Mesendoderm (in vitro differentiated cells): Measurements from ENCODE around the gene TSPAN15.
"Not testable (repeated sequence)": the region's sequence is repeated elsewhere in the genome, so short reads cannot be mapped to it uniquely, and the experiment has no call there.

Experiments
- DNase-seq: peaks from one replicate; pipeline ENCODE4 v3.0.0; 2013
- H2AK5ac ChIP-seq: 2 replicates; pipeline ENCODE4 v1.6.1; 2013; ENCODE audit warnings: low read length, inconsistent platforms
- H2BK120ac ChIP-seq: 2 replicates; pipeline ENCODE4 v1.6.1; 2013; ENCODE audit warnings: low read depth, mild to moderate bottlenecking, low read length, moderate library complexity, mixed read lengths
- H2BK15ac ChIP-seq: replicated peaks from 2 replicates; pipeline ENCODE4 v1.6.1; 2013; ENCODE audit warnings: low read depth, mild to moderate bottlenecking, moderate library complexity
- H2BK5ac ChIP-seq: 2 replicates; pipeline ENCODE4 v1.6.1; 2013; ENCODE audit warnings: low read length, inconsistent platforms
- H3K18ac ChIP-seq: 2 replicates; pipeline ENCODE4 v1.6.1; 2013; ENCODE audit warnings: mild to moderate bottlenecking, low read length, mixed read lengths
- H3K23ac ChIP-seq: one replicate; pipeline ENCODE4 v1.6.1; 2013; ENCODE audit warnings: low read length
- H3K27ac ChIP-seq: 2 replicates; pipeline ENCODE4 v1.5.1; 2013; ENCODE audit warnings: low read depth, mild to moderate bottlenecking, inconsistent platforms, low read length, moderate library complexity
- H3K27me3 ChIP-seq: 2 replicates; pipeline ENCODE4 v1.6.1; 2013; ENCODE audit warnings: low read length, control low read depth, mild to moderate bottlenecking, inconsistent platforms; ENCODE audit not compliant: insufficient read depth, poor library complexity
- H3K36me3 ChIP-seq: 2 replicates; pipeline ENCODE4 v1.6.1; 2013; ENCODE audit warnings: low read length, inconsistent platforms; ENCODE audit not compliant: control insufficient read depth, insufficient read depth
- H3K4ac ChIP-seq: one replicate; pipeline ENCODE4 v1.6.1; 2013; ENCODE audit warnings: low read depth, mild to moderate bottlenecking, low read length, moderate library complexity
- H3K4me1 ChIP-seq: 2 replicates; pipeline ENCODE4 v1.6.1; 2013; ENCODE audit warnings: low read depth, low read length, inconsistent platforms; ENCODE audit not compliant: control insufficient read depth
- H3K4me2 ChIP-seq: 2 replicates; pipeline ENCODE4 v1.6.1; 2013; ENCODE audit warnings: low read length
- H3K4me3 ChIP-seq: 2 replicates; pipeline ENCODE4 v1.5.1; 2013; ENCODE audit warnings: mild to moderate bottlenecking, low read length
- H3K56ac ChIP-seq: one replicate; pipeline ENCODE4 v1.6.1; 2013; ENCODE audit warnings: low read length
- H3K79me1 ChIP-seq: 2 replicates; pipeline ENCODE4 v1.6.1; 2013; ENCODE audit warnings: low read length, inconsistent platforms
- H3K79me2 ChIP-seq: 2 replicates; pipeline ENCODE4 v1.6.1; 2013; ENCODE audit warnings: mild to moderate bottlenecking, low read length; ENCODE audit not compliant: control insufficient read depth, insufficient read depth
- H3K9ac ChIP-seq: 2 replicates; pipeline ENCODE4 v1.6.1; 2013; ENCODE audit warnings: low read length, inconsistent platforms
- H4K5ac ChIP-seq: one replicate; pipeline ENCODE4 v1.6.1; 2013; ENCODE audit warnings: low read length
- H4K8ac ChIP-seq: one replicate; pipeline ENCODE4 v1.6.1; 2013; ENCODE audit warnings: low read depth, mild to moderate bottlenecking, control low read depth, low read length, moderate library complexity
- WGBS: extraction: QIAGEN DNeasy Blood & Tissue Kit; methylation state at CpG from one replicate; pipeline ENCODE4 v1.1.7; 2013; ENCODE audit warnings: low lambda C conversion rate, missing lambda C conversion rate; ENCODE audit not compliant: insufficient coverage; ENCODE audit errors: extremely low coverage; 5-methylcytosine and 5-hydroxymethylcytosine counted together

Gene TSPAN15

GRCh38 chr10:69488856-69489255 is 37.6 kb downstream of the TSPAN15 start:
- H3K4me1 ChIP-seq, H3K23ac ChIP-seq, H3K4me3 ChIP-seq, H2AK5ac ChIP-seq, H4K5ac ChIP-seq, H3K27me3 ChIP-seq, H3K27ac ChIP-seq, H2BK15ac ChIP-seq, H3K4me2 ChIP-seq, H3K56ac ChIP-seq, H3K9ac ChIP-seq, H3K4ac ChIP-seq, H2BK120ac ChIP-seq, H3K79me2 ChIP-seq, H4K8ac ChIP-seq, H3K79me1 ChIP-seq, H3K18ac ChIP-seq, H2BK5ac ChIP-seq, H3K36me3 ChIP-seq: not testable (repeated sequence)
- WGBS = no CpG with 5 or more reads among the region's 6 CpGs
- peak; percentile 25 for DNase-seq

GRCh38 chr10:69489506-69490090 is 38.3 kb downstream of the TSPAN15 start:
- H2AK5ac ChIP-seq = no peak overlapping the region
- no peak overlapping the region for H2BK120ac ChIP-seq
- H3K23ac ChIP-seq = no peak overlapping the region
- H3K4me3 ChIP-seq = no peak overlapping the region
- WGBS = no CpG with 5 or more reads among the region's 9 CpGs
- no peak overlapping the region for H4K8ac ChIP-seq
- DNase-seq = no peak
- H2BK15ac ChIP-seq = no peak overlapping the region
- no peak overlapping the region for H4K5ac ChIP-seq
- no peak overlapping the region for H3K18ac ChIP-seq
- no peaks in the 10 kb centered on the region for H3K4me1 ChIP-seq
- H3K27ac ChIP-seq = no peak overlapping the region
- no peak overlapping the region for H3K9ac ChIP-seq
- H3K27me3 ChIP-seq = no peaks in the 10 kb centered on the region
- no peaks in the 10 kb centered on the region for H3K36me3 ChIP-seq
- H3K4ac ChIP-seq = no peak overlapping the region
- no peak overlapping the region for H2BK5ac ChIP-seq
- H3K56ac ChIP-seq = no peak overlapping the region
- no peak overlapping the region for H3K4me2 ChIP-seq
- H3K79me1 ChIP-seq = no peaks in the 10 kb centered on the region
- H3K79me2 ChIP-seq = no peaks in the 10 kb centered on the region

DNA sequence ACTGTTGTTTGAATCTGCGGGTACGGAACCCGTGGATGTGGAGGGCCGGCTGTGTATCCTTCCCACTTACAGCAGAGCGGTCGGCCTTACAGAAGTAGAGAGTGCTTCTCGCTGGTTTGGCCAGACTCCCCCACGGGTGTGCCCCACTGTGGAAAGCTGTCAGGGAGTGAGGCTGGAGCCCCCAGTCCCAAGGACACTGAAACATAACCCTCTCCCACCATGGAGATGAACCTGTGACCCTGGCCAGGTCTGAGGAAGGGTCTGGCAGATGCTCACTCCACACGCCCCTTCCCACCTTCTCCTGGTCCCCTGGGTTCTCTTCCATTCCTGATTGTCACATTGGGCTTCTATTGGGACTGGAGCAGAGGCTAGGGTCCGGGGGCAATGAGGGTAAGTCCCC is 39.6 kb downstream of the TSPAN15 start:
- H4K5ac ChIP-seq = no peak overlapping the region
- H3K27ac ChIP-seq = no peak overlapping the region
- WGBS = no CpG with 5 or more reads among the region's 10 CpGs

GRCh38 chr10:69491611-69492010 is 40.3 kb downstream of the TSPAN15 start:
- Histone ChIP-seq H3K79me1 (no peaks in the 10 kb centered on the region), H3K4ac (no peak overlapping the region), H3K27me3 (no peaks in the 10 kb centered on the region), H3K4me2 (no peak overlapping the region), H4K5ac (no peak overlapping the region), H3K9ac (no peak overlapping the region), H3K23ac (no peak overlapping the region), H2BK15ac (no peak overlapping the region), H2BK120ac (no peak overlapping the region), H4K8ac (no peak overlapping the region), H3K18ac (no peak overlapping the region), H3K36me3 (no peaks in the 10 kb centered on the region), H3K27ac (no peak overlapping the region), H3K79me2 (no peaks in the 10 kb centered on the region), H2AK5ac (no peak overlapping the region), H3K56ac (no peak overlapping the region), H3K4me3 (no peak overlapping the region), H2BK5ac (no peak overlapping the region), H3K4me1 (no peaks in the 10 kb centered on the region)
- no CpG with 5 or more reads among the region's 4 CpGs for WGBS
- no peak for DNase-seq

More for the DNA sequence above, 39.6 kb downstream of the TSPAN15 start:
- Histone ChIP-seq H3K23ac (no peak overlapping the region), H3K4me1 (no peaks in the 10 kb centered on the region), H3K4me2 (no peak overlapping the region), H2BK5ac (no peak overlapping the region), H3K4me3 (no peak overlapping the region), H3K79me1 (no peaks in the 10 kb centered on the region), H3K18ac (no peak overlapping the region), H2AK5ac (no peak overlapping the region), H4K8ac (no peak overlapping the region), H3K4ac (no peak overlapping the region), H3K36me3 (no peaks in the 10 kb centered on the region), H3K9ac (no peak overlapping the region), H2BK120ac (no peak overlapping the region), H3K56ac (no peak overlapping the region), H2BK15ac (no peak overlapping the region), H3K79me2 (no peaks in the 10 kb centered on the region), H3K27me3 (no peaks in the 10 kb centered on the region)
- no peak for DNase-seq

- Histone ChIP-seq H3K79me2 (no peaks in the 10 kb centered on the region), H3K4ac (no peak overlapping the region), H3K27ac (no peak overlapping the region), H3K4me2 (no peak overlapping the region), H4K5ac (no peak overlapping the region), H3K27me3 (no peaks in the 10 kb centered on the region), H3K9ac (no peak overlapping the region), H3K4me1 (no peaks in the 10 kb centered on the region), H3K56ac (no peak overlapping the region), H3K36me3 (no peaks in the 10 kb centered on the region), H2BK120ac (no peak overlapping the region), H3K79me1 (no peaks in the 10 kb centered on the region), H2BK5ac (no peak overlapping the region), H4K8ac (no peak overlapping the region), H3K18ac (no peak overlapping the region), H3K4me3 (no peak overlapping the region), H3K23ac (no peak overlapping the region), H2BK15ac (no peak overlapping the region), H2AK5ac (no peak overlapping the region)
- no peak for DNase-seq
- WGBS = no CpG with 5 or more reads among the region's 13 CpGs
Observed at GRCh38 chr10:69492091-69492745, 41.0 kb downstream of the TSPAN15 start.
